Endothelial cell of umbilical vein (primary cell): ENCODE measurements around the gene RYR2.

Experiments
- EZH2 ChIP-seq: IDR thresholded peaks from 2 replicates; pipeline ENCODE4 v1.6.1; 2012; ENCODE audit warnings: borderline replicate concordance, low read depth, mild to moderate bottlenecking, moderate library complexity, low read length, inconsistent platforms; ENCODE audit not compliant: severe bottlenecking
- GATA2 ChIP-seq: IDR thresholded peaks from 2 replicates; pipeline ENCODE4 v1.7.0; 2011; ENCODE audit warnings: low read depth, mild to moderate bottlenecking, moderate library complexity, mixed read lengths, low read length; ENCODE audit not compliant: insufficient read length, insufficient read depth
- MYC ChIP-seq: IDR thresholded peaks from one replicate; pipeline ENCODE4 v1.6.1; 2011; ENCODE audit warnings: mild to moderate bottlenecking, low read depth, low read length
- POLR2A ChIP-seq: IDR thresholded peaks from 2 replicates; pipeline ENCODE4 v1.6.1; 2012; ENCODE audit warnings: low read depth, mild to moderate bottlenecking, control low read depth, low read length
- TF ChIP-seq, protein P1 (sequence below), 2 donors: IDR thresholded peaks; 1 replicate in 1 of 2; 2 replicates in 1 of 2; pipeline ENCODE4 v1.5.1; 2011; ENCODE audit warnings: low read length in 2 of 2, mild to moderate bottlenecking in 2 of 2, moderate library complexity in 2 of 2, control low read depth in 1 of 2, inconsistent platforms in 1 of 2, low read depth in 1 of 2; ENCODE audit not compliant: insufficient read depth in 1 of 2; ENCODE audit errors: extremely low read depth in 1 of 2

DNA sequence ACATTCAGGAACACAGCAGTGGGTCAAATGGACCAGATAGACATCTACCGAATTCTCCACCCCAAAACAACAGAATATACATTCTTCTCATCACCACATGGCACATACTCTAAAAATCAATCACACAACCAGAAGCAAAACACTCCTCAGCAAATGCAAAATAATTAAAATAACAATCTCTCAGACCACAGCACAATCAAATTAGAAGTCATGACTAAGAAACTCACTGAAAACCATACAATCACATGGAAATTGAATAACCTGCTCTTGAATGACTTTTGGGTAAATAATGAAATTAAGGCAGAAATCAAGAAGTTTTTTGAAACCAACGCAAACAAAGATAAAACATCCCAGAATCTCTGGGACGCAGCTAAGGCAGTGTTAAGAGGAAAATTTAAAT, 799.5 kb downstream of the RYR2 start:
- TF ChIP-seq, protein P1, sequence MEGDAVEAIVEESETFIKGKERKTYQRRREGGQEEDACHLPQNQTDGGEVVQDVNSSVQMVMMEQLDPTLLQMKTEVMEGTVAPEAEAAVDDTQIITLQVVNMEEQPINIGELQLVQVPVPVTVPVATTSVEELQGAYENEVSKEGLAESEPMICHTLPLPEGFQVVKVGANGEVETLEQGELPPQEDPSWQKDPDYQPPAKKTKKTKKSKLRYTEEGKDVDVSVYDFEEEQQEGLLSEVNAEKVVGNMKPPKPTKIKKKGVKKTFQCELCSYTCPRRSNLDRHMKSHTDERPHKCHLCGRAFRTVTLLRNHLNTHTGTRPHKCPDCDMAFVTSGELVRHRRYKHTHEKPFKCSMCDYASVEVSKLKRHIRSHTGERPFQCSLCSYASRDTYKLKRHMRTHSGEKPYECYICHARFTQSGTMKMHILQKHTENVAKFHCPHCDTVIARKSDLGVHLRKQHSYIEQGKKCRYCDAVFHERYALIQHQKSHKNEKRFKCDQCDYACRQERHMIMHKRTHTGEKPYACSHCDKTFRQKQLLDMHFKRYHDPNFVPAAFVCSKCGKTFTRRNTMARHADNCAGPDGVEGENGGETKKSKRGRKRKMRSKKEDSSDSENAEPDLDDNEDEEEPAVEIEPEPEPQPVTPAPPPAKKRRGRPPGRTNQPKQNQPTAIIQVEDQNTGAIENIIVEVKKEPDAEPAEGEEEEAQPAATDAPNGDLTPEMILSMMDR (IDR thresholded peaks at IDR 0.05; ENCODE audit: extremely low read depth in 1 of 2, insufficient read depth in 1 of 2, low read depth in 1 of 2, low read length in 2 of 2), result no peak
- TF ChIP-seq MYC (no peak), EZH2 (no peak), POLR2A (no peak), GATA2 (no peak)
